22Rv1 (cell line): Measurements from ENCODE around the gene PDZRN3.

Source experiments
- CTCF ChIP-seq: fragments of 450-650 bp; IDR thresholded peaks from 2 replicates; pipeline ENCODE4 v1.5.1; 2017; ENCODE audit warnings: mild to moderate bottlenecking
- ZFX ChIP-seq: fragments of 450-650 bp; IDR thresholded peaks from 2 replicates; pipeline ENCODE4 v1.6.1; 2017; ENCODE audit warnings: antibody characterized with exemption, borderline replicate concordance

- peak; percentile 88 for TF ChIP-seq CTCF
- no peak for TF ChIP-seq ZFX
Observed at GRCh38 chr3:73502609-73503583, 121.8 kb downstream of the PDZRN3 start.
